Ovary (tissue), 9 donors: ENCODE data around the gene GRAMD1B. TPM values are rescaled to one million over a fixed set of nuclear protein-coding genes. Genes with fewer than 3 reads are reported as not detected.

Experiments
- DNase-seq, 5 donors: peaks; one replicate each; pipeline ENCODE4 v3.0.0-alpha.2; 2019 to 2020
- H3K27ac ChIP-seq, 2 donors: fragments of 200-600 bp; one replicate each; pipeline versions ENCODE4 v1.5.1 to v1.8.0; 2019 to 2022
- H3K27me3 ChIP-seq: fragments of 200-600 bp; one replicate; pipeline ENCODE4 v1.8.0; 2022
- H3K36me3 ChIP-seq: fragments of 200-600 bp; sonication (generic); one replicate; pipeline ENCODE4 v1.5.1; 2019
- H3K4me1 ChIP-seq: one replicate; pipeline ENCODE4 v1.8.1; 2013; ENCODE audit warnings: mild to moderate bottlenecking, moderate library complexity; ENCODE audit not compliant: insufficient read depth
- H3K4me3 ChIP-seq: fragments of 200-600 bp; sonication (generic); one replicate; pipeline ENCODE4 v1.5.1; 2017
- H3K9me3 ChIP-seq, 2 donors: fragments of 200-600 bp in 1 of 2; sonication (generic) in 1 of 2; one replicate each; pipeline versions ENCODE4 v1.5.1 to v1.8.1; 2013 to 2019; ENCODE audit warnings: mild to moderate bottlenecking in 1 of 2, moderate library complexity in 1 of 2
- CTCF ChIP-seq, 3 donors: fragments of 450-650 bp in 2 of 3; fragments of 200-600 bp in 1 of 3; IDR thresholded peaks; one replicate each; pipeline versions ENCODE4 v1.5.1 to v1.8.0; 2016 to 2022; ENCODE audit warnings: antibody characterized with exemption in 3 of 3, mild to moderate bottlenecking in 1 of 3
- EP300 ChIP-seq: sonication (generic); formaldehyde crosslinking; IDR thresholded peaks from one replicate; pipeline ENCODE4 v1.6.1; 2017; ENCODE audit warnings: antibody characterized with exemption
- POLR2A ChIP-seq: fragments of 450-650 bp; IDR thresholded peaks from one replicate; pipeline ENCODE4 v1.6.1; 2017; ENCODE audit warnings: antibody characterized with exemption, mild to moderate bottlenecking, moderate library complexity
- WGBS, 3 donors: extraction: QIAGEN DNeasy Blood & Tissue Kit in 1 of 3; methylation state at CpG; one replicate each; pipeline versions ENCODE4 v1.1.5 to v1.1.7; 2013 to 2017; 5-methylcytosine and 5-hydroxymethylcytosine counted together
- intact Hi-C, 4 donors: fragments of 100-400 bp; cut with DNase I; formaldehyde crosslinking; loops; one replicate each; pipeline versions ENCODE4 v1.11.0 to v1.15.1; 2022 to 2023
- polyA plus RNA-seq, 2 donors: library from polyadenylated mRNA; stranded (reverse); fragments of 200-250 nt in 1 of 2; fragments of 350-450 nt in 1 of 2; fragmentation: Illumina TruSeq in 1 of 2; extraction: RNeasy Lipid Tissue Mini Kit (QIAGEN cat#74804) in 1 of 2; gene quantifications; one replicate each; pipeline ENCODE4 v1.2.3, GENCODE V29; 2013 to 2014
- total RNA-seq, 7 donors: library from RNA; depleted of rRNA in 2 of 7; stranded (reverse); fragments of >200 nt in 2 of 7; fragmentation: NEBNext Ultra II Directional in 3 of 7; extraction: Animal tissue kit (Norgen Biotek cat#: 25700) in 3 of 7; gene quantifications; one replicate each; pipeline versions ENCODE4 v1.1.0 to v1.2.4, GENCODE V29; 2016 to 2023
- donor health status: DM: no; HTN: no; CAD: no; lungs with moderate emphysema.
- donor health status: DM: no; HTN: no; CAD: no.
- donor health status: Bipolar disorder and iron deficiency.
- donor health status: DM: yes; HTN: yes; CAD: no.
- donor health status: DM: no; HTN: no; CAD: no.
- donor health status: DM: yes; HTN: yes; CAD: no.

GRAMD1B gene
- total and polyA plus RNA-seq, 9 donors = 10.8 to 185 (median 25.4) TPM

GRCh38 chr11:123384116-123384515, 46.0 kb upstream of the GRAMD1B start:
- DNase-seq = no peak
- no peak for TF ChIP-seq EP300
- no peak for TF ChIP-seq POLR2A
- no peak for TF ChIP-seq CTCF (IDR thresholded peaks at IDR 0.05)
- Histone ChIP-seq H3K4me1 (no peaks in the 10 kb centered on the region), H3K4me3 (no peak overlapping the region), H3K36me3 (no peaks in the 10 kb centered on the region), H3K27ac (no peak overlapping the region), H3K9me3 (no peaks in the 10 kb centered on the region), H3K27me3 (no peaks in the 10 kb centered on the region)
- intact Hi-C loops = no loop called here

- intact Hi-C loops = no loop called here
- TF ChIP-seq EP300 = no peak
- TF ChIP-seq CTCF (IDR thresholded peaks at IDR 0.05) = no peak
- no peak for TF ChIP-seq POLR2A
- H3K27ac ChIP-seq = no peak overlapping the region
Observed at GRCh38 chr11:123386796-123387510, 43.1 kb upstream of the GRAMD1B start.

GRCh38 chr11:123388640-123389039, 41.4 kb upstream of the GRAMD1B start:
- no peaks in the 10 kb centered on the region for H3K27me3 ChIP-seq
- no peak for DNase-seq
- no peak overlapping the region for H3K4me3 ChIP-seq
- H3K4me1 ChIP-seq = no peaks in the 10 kb centered on the region
- intact Hi-C loops = no loop called here
- H3K9me3 ChIP-seq = no peaks in the 10 kb centered on the region
- TF ChIP-seq EP300 = no peak
- H3K36me3 ChIP-seq = no peaks in the 10 kb centered on the region
- 79 to 89% (median 80%) methylated on average over 4 of the region's 4 CpGs for WGBS, 3 donors
- H3K27ac ChIP-seq = no peak overlapping the region

More at GRCh38 chr11:123386796-123387510, 43.1 kb upstream of the GRAMD1B start:
- 81% methylated on average over 9 of the region's 9 CpGs for WGBS, 3 donors
- DNase-seq = no peak
- no peak overlapping the region for H3K4me3 ChIP-seq
- H3K4me1 ChIP-seq = no peaks in the 10 kb centered on the region
- no peaks in the 10 kb centered on the region for H3K27me3 ChIP-seq
- no peaks in the 10 kb centered on the region for H3K36me3 ChIP-seq
- H3K9me3 ChIP-seq = no peaks in the 10 kb centered on the region

- no peaks in the 10 kb centered on the region for H3K9me3 ChIP-seq
- no peaks in the 10 kb centered on the region for H3K27me3 ChIP-seq
- TF ChIP-seq CTCF (IDR thresholded peaks at IDR 0.05) (no peak), POLR2A (no peak), EP300 (no peak)
- H3K4me3 ChIP-seq = no peak overlapping the region
- no peaks in the 10 kb centered on the region for H3K36me3 ChIP-seq
- H3K4me1 ChIP-seq = no peaks in the 10 kb centered on the region
- no peak for DNase-seq
- intact Hi-C loops = no loop called here
- WGBS, 3 donors = 60 to 73% (median 62%) methylated on average over 4 of the region's 4 CpGs
- H3K27ac ChIP-seq = no peak overlapping the region
Observed at GRCh38 chr11:123390146-123390545, 39.9 kb upstream of the GRAMD1B start.

- WGBS, 3 donors = 85 to 90% (median 87%) methylated on average over 6 of the region's 6 CpGs
- intact Hi-C loops = no loop called here
- Histone ChIP-seq H3K9me3 (no peaks in the 10 kb centered on the region), H3K36me3 (no peaks in the 10 kb centered on the region), H3K4me1 (no peaks in the 10 kb centered on the region), H3K27ac (no peak overlapping the region), H3K27me3 (no peaks in the 10 kb centered on the region), H3K4me3 (no peak overlapping the region)
- no peak for DNase-seq
- TF ChIP-seq CTCF (IDR thresholded peaks at IDR 0.05) (no peak), EP300 (no peak), POLR2A (no peak)
Observed at GRCh38 chr11:123391646-123392348, 38.3 kb upstream of the GRAMD1B start.
